ENCODE results near the gene FBF1. TPM values are rescaled to one million over a fixed set of nuclear protein-coding genes. Genes with fewer than 3 reads are reported as not detected.
A peak's percentile ranks its signal among the peaks of the same experiment; 100 is the strongest.

FBF1 gene
- total RNA-seq, 1 experiment from 2014 or later: 33.6 TPM

DNA sequence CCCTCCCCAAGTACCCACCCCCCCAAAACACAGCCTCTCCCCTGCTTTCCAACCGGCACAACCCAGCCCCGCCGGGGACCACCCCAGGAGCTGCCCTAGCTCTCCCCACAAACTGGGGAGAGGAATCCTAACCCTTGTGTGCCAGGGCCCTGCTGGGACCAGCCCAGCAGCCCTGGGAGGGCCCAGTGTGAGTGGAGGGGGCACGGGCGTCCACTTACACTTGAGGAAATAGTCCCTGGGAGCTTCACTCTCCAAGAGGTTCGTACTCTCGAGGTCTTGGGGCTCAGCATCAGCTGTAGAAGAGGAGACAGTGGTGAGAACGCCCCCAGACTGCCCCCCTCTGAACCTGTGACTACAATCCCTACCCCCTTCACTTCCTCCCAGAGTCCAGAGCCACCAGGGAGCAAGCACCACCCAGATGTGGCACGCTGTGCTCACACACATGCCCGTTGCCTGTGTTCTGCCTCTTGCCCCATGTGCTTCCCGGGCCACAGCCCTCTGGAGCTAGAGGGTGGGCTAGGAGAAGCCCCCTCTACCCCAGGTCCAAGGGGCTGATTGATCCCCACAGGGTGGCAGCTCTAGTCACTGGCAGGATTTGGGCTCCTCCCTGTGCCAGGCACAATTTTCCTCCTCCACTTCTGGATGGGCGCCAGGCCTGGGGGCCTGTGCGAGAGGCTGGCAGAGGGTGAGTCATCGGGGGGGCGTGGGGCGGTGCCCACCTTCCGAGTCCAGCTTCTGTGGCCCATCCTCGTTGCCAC, 65.5 kb downstream of the FBF1 start:
- intact Hi-C loops (cut with micrococcal nuclease; ENCODE audit: unreplicated experiment): loop anchor here (5.0 kb wide), 1 partner anchor 93 kb away; the partner anchor contains the start of gene UNK
- H3K36me3 Mint-ChIP-seq (ENCODE audit: insufficient read depth, unreplicated experiment): peaks cover 71% of the 10 kb centered on the region
- BruUV-seq (replicated peaks): no TSS peak
- no peaks in the 10 kb centered on the region for H3K27me3 Mint-ChIP-seq (ENCODE audit: unreplicated experiment)
- H3K27ac Mint-ChIP-seq (ENCODE audit: unreplicated experiment): peak overlapping the region; percentile 83
- H3K4me1 Mint-ChIP-seq (ENCODE audit: low read depth, unreplicated experiment): peaks cover 24% of the 10 kb centered on the region
- H3K9me3 Mint-ChIP-seq (ENCODE audit: low read depth, unreplicated experiment): no peaks in the 10 kb centered on the region
- TF ChIP-seq, protein P1, sequence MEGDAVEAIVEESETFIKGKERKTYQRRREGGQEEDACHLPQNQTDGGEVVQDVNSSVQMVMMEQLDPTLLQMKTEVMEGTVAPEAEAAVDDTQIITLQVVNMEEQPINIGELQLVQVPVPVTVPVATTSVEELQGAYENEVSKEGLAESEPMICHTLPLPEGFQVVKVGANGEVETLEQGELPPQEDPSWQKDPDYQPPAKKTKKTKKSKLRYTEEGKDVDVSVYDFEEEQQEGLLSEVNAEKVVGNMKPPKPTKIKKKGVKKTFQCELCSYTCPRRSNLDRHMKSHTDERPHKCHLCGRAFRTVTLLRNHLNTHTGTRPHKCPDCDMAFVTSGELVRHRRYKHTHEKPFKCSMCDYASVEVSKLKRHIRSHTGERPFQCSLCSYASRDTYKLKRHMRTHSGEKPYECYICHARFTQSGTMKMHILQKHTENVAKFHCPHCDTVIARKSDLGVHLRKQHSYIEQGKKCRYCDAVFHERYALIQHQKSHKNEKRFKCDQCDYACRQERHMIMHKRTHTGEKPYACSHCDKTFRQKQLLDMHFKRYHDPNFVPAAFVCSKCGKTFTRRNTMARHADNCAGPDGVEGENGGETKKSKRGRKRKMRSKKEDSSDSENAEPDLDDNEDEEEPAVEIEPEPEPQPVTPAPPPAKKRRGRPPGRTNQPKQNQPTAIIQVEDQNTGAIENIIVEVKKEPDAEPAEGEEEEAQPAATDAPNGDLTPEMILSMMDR (IDR thresholded peaks at IDR 0.05; ENCODE audit: unreplicated experiment): no peak
- DNase-seq: peak; percentile 76
- CTCF ChIA-PET: interaction anchor here (0.6 to 1.9 kb wide), 7 partner anchors 10 to 30 kb away, joined by 3 to 23 read pairs (median 7); partner anchors contain the start of genes MRPL38, TRIM65 and WBP2
- peak overlapping the region; percentile 87 for H3K4me3 Mint-ChIP-seq (ENCODE audit: low read depth, unreplicated experiment)

DNA sequence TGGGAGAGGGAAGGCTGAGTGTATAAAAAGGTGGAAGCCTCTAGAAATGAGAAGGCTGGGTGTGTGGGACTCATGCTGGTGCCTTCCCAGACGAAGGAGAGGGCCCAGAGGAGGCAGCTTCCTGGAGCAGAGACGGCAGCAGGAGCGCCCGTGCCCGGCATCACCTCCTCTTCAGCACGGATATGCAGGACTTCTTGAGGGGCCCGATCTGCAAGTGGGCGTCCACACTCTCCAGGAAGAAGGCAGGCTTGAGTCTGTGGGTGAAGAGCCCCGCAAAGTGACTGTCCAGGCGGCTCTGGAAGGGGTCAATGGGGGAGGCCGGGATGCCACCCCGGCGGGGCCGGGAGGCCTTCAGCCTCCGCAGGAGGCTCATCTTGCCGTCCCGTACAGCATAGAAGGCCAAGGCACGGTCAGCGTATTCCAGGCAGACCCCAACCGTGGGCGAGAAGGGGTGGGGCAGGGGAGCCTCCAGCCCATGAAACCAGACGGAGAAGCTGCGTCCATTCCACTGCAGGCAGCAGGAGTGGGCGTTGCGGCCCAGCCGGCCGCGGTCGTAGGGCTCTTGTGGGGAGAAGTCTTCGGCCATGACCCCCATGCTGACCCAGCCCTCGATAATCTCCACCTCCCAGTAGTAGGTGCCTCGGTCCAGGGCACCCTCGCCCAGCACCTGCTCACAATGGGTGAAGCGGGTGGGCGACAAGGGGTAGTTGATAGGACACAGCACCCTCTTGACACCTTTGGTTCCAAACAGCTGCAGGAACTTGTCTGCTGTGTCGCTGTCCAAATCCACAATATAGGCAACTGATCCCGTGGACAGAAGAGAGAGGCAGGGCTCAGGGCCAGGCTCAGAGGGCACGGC, 66.3 kb downstream of the FBF1 start:
- peaks cover 26% of the 10 kb centered on the region for H3K4me1 Mint-ChIP-seq (ENCODE audit: low read depth, unreplicated experiment)
- BruUV-seq (replicated peaks): no TSS peak

DNA sequence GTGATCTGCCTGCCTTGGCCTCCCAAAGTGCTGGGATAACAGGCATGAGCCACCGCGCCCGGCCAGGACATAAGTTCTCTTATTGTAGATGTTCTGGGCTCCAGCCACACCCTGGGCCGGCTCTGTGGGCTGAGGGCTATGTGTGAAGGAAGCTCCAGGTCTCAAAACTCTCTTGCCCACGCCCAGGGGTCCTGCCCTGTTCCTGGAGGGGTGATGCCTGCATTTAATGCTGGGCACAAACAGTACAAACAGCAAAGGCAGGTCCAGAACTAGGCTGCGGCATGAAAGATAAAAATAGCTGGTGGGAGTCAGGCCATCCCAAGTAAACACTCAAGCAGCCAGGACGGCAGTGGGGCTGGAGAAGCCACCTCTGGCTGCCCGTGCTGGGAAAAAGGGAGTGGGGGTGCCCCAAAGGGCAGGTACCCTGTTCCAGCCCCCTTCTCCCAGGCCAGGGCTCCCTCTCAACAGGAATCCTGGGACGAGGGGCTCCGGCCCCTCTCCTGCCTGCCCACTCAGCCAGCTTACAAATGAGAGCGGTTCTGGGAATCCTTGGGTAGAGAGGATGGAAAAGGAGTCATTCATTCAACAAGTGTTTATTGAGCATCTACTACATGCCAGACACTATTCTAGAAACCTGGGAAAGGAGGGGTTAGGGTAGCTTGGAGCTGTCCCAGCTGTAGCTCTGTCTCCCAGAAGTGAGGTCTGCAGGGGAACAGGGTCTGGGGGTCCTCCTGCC, 67.1 kb downstream of the FBF1 start:
- H3K4me3 Mint-ChIP-seq (ENCODE audit: low read depth, unreplicated experiment): no peak overlapping the region
- H3K9me3 Mint-ChIP-seq (ENCODE audit: low read depth, unreplicated experiment): no peaks in the 10 kb centered on the region
- H3K27ac Mint-ChIP-seq (ENCODE audit: unreplicated experiment): no peak overlapping the region
- BruUV-seq (replicated peaks): no TSS peak
- H3K36me3 Mint-ChIP-seq (ENCODE audit: insufficient read depth, unreplicated experiment): peaks cover 65% of the 10 kb centered on the region
- CTCF ChIA-PET: no interaction called here
- H3K4me1 Mint-ChIP-seq (ENCODE audit: low read depth, unreplicated experiment): peaks cover 34% of the 10 kb centered on the region
- intact Hi-C loops (cut with micrococcal nuclease; ENCODE audit: unreplicated experiment): no loop called here
- no peaks in the 10 kb centered on the region for H3K27me3 Mint-ChIP-seq (ENCODE audit: unreplicated experiment)
- TF ChIP-seq, protein P1 (IDR thresholded peaks at IDR 0.05; ENCODE audit: unreplicated experiment): no peak
- no peak for DNase-seq

More for the DNA sequence above, 66.3 kb downstream of the FBF1 start:
- DNase-seq: no peak
- peaks cover 71% of the 10 kb centered on the region for H3K36me3 Mint-ChIP-seq (ENCODE audit: insufficient read depth, unreplicated experiment)
- H3K4me3 Mint-ChIP-seq (ENCODE audit: low read depth, unreplicated experiment): no peak overlapping the region
- no peaks in the 10 kb centered on the region for H3K9me3 Mint-ChIP-seq (ENCODE audit: low read depth, unreplicated experiment)
- CTCF ChIA-PET: interaction anchor here (1.9 kb wide), 1 partner anchor 22 kb away, joined by 7 read pairs; the partner anchor contains the start of gene TRIM65
- H3K27ac Mint-ChIP-seq (ENCODE audit: unreplicated experiment): peak overlapping the region; percentile 83
- intact Hi-C loops (cut with micrococcal nuclease; ENCODE audit: unreplicated experiment): loop anchor here (5.0 kb wide), 1 partner anchor 92 kb away; the partner anchor contains the start of gene UNK
- no peaks in the 10 kb centered on the region for H3K27me3 Mint-ChIP-seq (ENCODE audit: unreplicated experiment)
- TF ChIP-seq, protein P1 (IDR thresholded peaks at IDR 0.05; ENCODE audit: unreplicated experiment): no peak

Data from Calu3 (cell line).